Liver (tissue), 9 donors: ENCODE data around the gene ACAD9. TPM values are rescaled to one million over a fixed set of nuclear protein-coding genes. Genes with fewer than 3 reads are reported as not detected.

Experiments
- DNase-seq: peaks from one replicate; pipeline ENCODE4 v3.0.0-alpha.2; 2017; ENCODE audit warnings: low spot score
- H3K27ac ChIP-seq, 2 donors: one replicate each; pipeline ENCODE4 v1.7.0; 2013; ENCODE audit warnings: inconsistent platforms in 2 of 2, low read length in 2 of 2, control low read depth in 1 of 2, low read depth in 1 of 2, mild to moderate bottlenecking in 1 of 2
- H3K27me3 ChIP-seq, 4 donors: one replicate each; pipeline versions ENCODE4 v1.6.1 to v1.7.0; 2013; ENCODE audit warnings: low read length in 3 of 4, inconsistent platforms in 1 of 4, mild to moderate bottlenecking in 1 of 4, moderate library complexity in 1 of 4; ENCODE audit not compliant: control insufficient read depth in 4 of 4, insufficient read depth in 4 of 4
- H3K36me3 ChIP-seq, 4 donors: one replicate each; pipeline versions ENCODE4 v1.6.1 to v1.7.0; 2013; ENCODE audit warnings: low read length in 3 of 4, mild to moderate bottlenecking in 3 of 4, low read depth in 1 of 4, moderate library complexity in 1 of 4; ENCODE audit not compliant: control insufficient read depth in 4 of 4, insufficient read depth in 3 of 4
- H3K4me1 ChIP-seq, 4 donors: one replicate each; pipeline versions ENCODE4 v1.6.1 to v1.7.0; 2013; ENCODE audit warnings: low read length in 3 of 4, mild to moderate bottlenecking in 3 of 4, moderate library complexity in 1 of 4; ENCODE audit not compliant: control insufficient read depth in 4 of 4, insufficient read depth in 4 of 4
- H3K4me3 ChIP-seq, 3 donors: one replicate each; pipeline versions ENCODE4 v1.6.1 to v1.7.0; 2013; ENCODE audit warnings: low read length in 3 of 3, control low read depth in 1 of 3, low read depth in 1 of 3, mild to moderate bottlenecking in 1 of 3
- H3K9ac ChIP-seq, 2 donors: one replicate each; pipeline ENCODE4 v1.7.0; 2013; ENCODE audit warnings: low read length in 2 of 2, mild to moderate bottlenecking in 2 of 2, moderate library complexity in 2 of 2, control low read depth in 1 of 2, low read depth in 1 of 2
- H3K9me3 ChIP-seq, 4 donors: one replicate each; pipeline versions ENCODE4 v1.6.1 to v1.7.0; 2013; ENCODE audit warnings: low read length in 3 of 4; ENCODE audit not compliant: control insufficient read depth in 4 of 4
- ATF3 ChIP-seq: IDR thresholded peaks from 2 replicates; pipeline ENCODE4 v1.6.1; 2016; ENCODE audit warnings: antibody characterized with exemption
- CTCF ChIP-seq: fragments of 150-350 bp; IDR thresholded peaks from 2 replicates; pipeline ENCODE4 v1.5.1; 2017; ENCODE audit warnings: improper control_type of control experiment, low read depth, low read length; ENCODE audit not compliant: missing input control
- EGR1 ChIP-seq, 2 donors: IDR thresholded peaks; 2 replicates each; pipeline ENCODE4 v1.6.1; 2016 to 2018; ENCODE audit warnings: antibody characterized with exemption in 2 of 2, low read depth in 2 of 2
- FOXA1 ChIP-seq: IDR thresholded peaks from 2 replicates; pipeline ENCODE4 v1.6.1; 2016; ENCODE audit warnings: antibody characterized with exemption
- FOXA2 ChIP-seq: IDR thresholded peaks from 2 replicates; pipeline ENCODE4 v1.6.1; 2016; ENCODE audit warnings: antibody characterized with exemption
- GABPA ChIP-seq, 2 donors: IDR thresholded peaks in 1 of 2; conservative IDR thresholded peaks in 1 of 2; 2 replicates each; pipeline ENCODE4 v1.6.1; 2016; ENCODE audit warnings: antibody characterized with exemption in 2 of 2, mild to moderate bottlenecking in 1 of 2, moderate library complexity in 1 of 2
- HNF4A ChIP-seq, 2 donors: conservative IDR thresholded peaks; 2 replicates each; pipeline ENCODE4 v1.6.1; 2016; ENCODE audit warnings: antibody characterized with exemption in 2 of 2, mild to moderate bottlenecking in 2 of 2
- HNF4G ChIP-seq: IDR thresholded peaks from 2 replicates; pipeline ENCODE4 v1.6.1; 2016; ENCODE audit warnings: antibody characterized with exemption
- JUND ChIP-seq, 2 donors: IDR thresholded peaks; 2 replicates each; pipeline ENCODE4 v1.6.1; 2016; ENCODE audit warnings: antibody characterized with exemption in 2 of 2
- MAX ChIP-seq: IDR thresholded peaks from 2 replicates; pipeline ENCODE4 v1.6.1; 2016; ENCODE audit warnings: antibody characterized with exemption
- NR2F2 ChIP-seq: IDR thresholded peaks from 2 replicates; pipeline ENCODE4 v1.6.1; 2016; ENCODE audit warnings: antibody characterized with exemption
- REST ChIP-seq: IDR thresholded peaks from 2 replicates; pipeline ENCODE4 v1.6.1; 2016; ENCODE audit warnings: antibody characterized with exemption, mild to moderate bottlenecking
- RXRA ChIP-seq, 2 donors: IDR thresholded peaks; 2 replicates each; pipeline ENCODE4 v1.6.1; 2017 to 2018; ENCODE audit warnings: antibody characterized with exemption in 2 of 2, mild to moderate bottlenecking in 1 of 2
- TAF1 ChIP-seq: conservative IDR thresholded peaks from 2 replicates; pipeline ENCODE4 v1.6.1; 2016; ENCODE audit warnings: antibody characterized with exemption, mild to moderate bottlenecking
- YY1 ChIP-seq: IDR thresholded peaks from 2 replicates; pipeline ENCODE4 v1.6.1; 2016; ENCODE audit warnings: antibody characterized with exemption, mild to moderate bottlenecking
- ZBTB33 ChIP-seq: IDR thresholded peaks from 2 replicates; pipeline ENCODE4 v1.6.1; 2016; ENCODE audit warnings: antibody characterized with exemption
- WGBS: extraction: QIAGEN DNeasy Blood & Tissue Kit; methylation state at CpG from one replicate; pipeline ENCODE4 v1.1.7; 2013; 5-methylcytosine and 5-hydroxymethylcytosine counted together
- polyA plus RNA-seq, 2 donors: library from polyadenylated mRNA; stranded (reverse) in 1 of 2; unstranded in 1 of 2; fragments of 200-250 nt in 1 of 2; fragments of >200 nt in 1 of 2; fragmentation: Nextera tagmentation in 1 of 2; extraction: Ambion mirVana in 1 of 2; gene quantifications; one replicate each; pipeline versions ENCODE4 v1.2.1 to v1.2.3, GENCODE V29; 2013 to 2015
- total RNA-seq, 2 donors: library from RNA; depleted of rRNA; stranded (reverse); fragments of >200 nt; gene quantifications; one replicate each; pipeline ENCODE4 v1.2.3, GENCODE V29; 2014
- donor health status: healthy.
- donor health status: healthy.
- donor health status: healthy.
- donor health status: healthy.
- donor health status: healthy.

The ACAD9 gene
- total and polyA plus RNA-seq, 4 donors = 18.3 to 35.8 (median 27.2) TPM

GRCh38 chr3:128847666-128848370 is 31.6 kb upstream of the ACAD9 start:
- TF ChIP-seq ZBTB33 (no peak), CTCF (no peak), NR2F2 (no peak), ATF3 (no peak), RXRA (IDR thresholded peaks at IDR 0.05) (no peak), FOXA2 (no peak), JUND (IDR thresholded peaks at IDR 0.05) (no peak), YY1 (no peak), REST (no peak), MAX (no peak), GABPA (IDR thresholded peaks at IDR 0.05 in 1 of 2, conservative IDR thresholded peaks at IDR 0.05 in 1 of 2) (no peak), FOXA1 (no peak), HNF4G (no peak), EGR1 (IDR thresholded peaks at IDR 0.05; ENCODE audit: low read depth in 2 of 2) (no peak), HNF4A (conservative IDR thresholded peaks at IDR 0.05) (no peak), TAF1 (no peak)
- Histone ChIP-seq H3K27me3 (no peaks in the 10 kb centered on the region), H3K9ac (no peak overlapping the region), H3K27ac (no peak overlapping the region), H3K9me3 (no peaks in the 10 kb centered on the region), H3K4me1 (peaks cover 2 to 12% (median 6%) of the 10 kb centered on the region in 4 donors), H3K36me3 (no peaks in the 10 kb centered on the region), H3K4me3 (no peak overlapping the region)
- WGBS = 95% methylated on average over 15 of the region's 15 CpGs
- DNase-seq = no peak
